AG09319 (cell line): ENCODE data around the gene PEX5.

Experiments used
- DNase-seq: peaks from one replicate; pipeline ENCODE4 v3.0.0-alpha.2; 2010; ENCODE audit warnings: low read depth; ENCODE audit errors: extremely low read depth
- TF ChIP-seq, protein P1 (sequence below): IDR thresholded peaks from 2 replicates; pipeline ENCODE4 v1.5.1; 2011; ENCODE audit warnings: low read depth, mild to moderate bottlenecking, inconsistent platforms, low read length, moderate library complexity

The PEX5 gene

DNA sequence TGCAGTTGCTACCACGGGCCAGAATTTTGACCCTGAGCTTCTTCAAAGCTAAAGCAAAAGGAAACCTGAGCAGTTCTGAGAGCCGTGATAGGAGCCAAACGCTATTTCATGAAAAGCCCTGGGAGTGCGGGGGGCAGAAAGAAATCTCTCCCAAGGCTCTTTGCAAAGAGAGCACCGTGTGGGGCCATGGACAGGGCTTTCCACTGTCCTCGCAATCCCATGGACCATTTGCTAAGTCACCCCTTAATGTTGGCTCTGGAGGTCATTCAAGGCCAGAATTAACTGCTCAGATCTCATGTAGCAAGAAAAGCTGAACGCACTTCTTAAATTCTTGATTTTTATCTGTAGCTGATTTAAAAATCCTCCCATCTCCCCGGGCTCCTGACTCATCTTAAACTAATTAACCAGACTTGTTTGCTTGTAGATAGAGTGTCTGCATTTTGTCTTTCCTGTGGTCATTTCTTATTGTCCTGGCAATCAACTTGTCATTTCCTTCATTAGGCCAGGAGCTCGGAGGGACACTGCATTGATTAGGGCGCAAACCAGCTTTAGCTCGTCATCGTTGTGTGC is 34.5 kb upstream of the PEX5 start:
- TF ChIP-seq, protein P1, sequence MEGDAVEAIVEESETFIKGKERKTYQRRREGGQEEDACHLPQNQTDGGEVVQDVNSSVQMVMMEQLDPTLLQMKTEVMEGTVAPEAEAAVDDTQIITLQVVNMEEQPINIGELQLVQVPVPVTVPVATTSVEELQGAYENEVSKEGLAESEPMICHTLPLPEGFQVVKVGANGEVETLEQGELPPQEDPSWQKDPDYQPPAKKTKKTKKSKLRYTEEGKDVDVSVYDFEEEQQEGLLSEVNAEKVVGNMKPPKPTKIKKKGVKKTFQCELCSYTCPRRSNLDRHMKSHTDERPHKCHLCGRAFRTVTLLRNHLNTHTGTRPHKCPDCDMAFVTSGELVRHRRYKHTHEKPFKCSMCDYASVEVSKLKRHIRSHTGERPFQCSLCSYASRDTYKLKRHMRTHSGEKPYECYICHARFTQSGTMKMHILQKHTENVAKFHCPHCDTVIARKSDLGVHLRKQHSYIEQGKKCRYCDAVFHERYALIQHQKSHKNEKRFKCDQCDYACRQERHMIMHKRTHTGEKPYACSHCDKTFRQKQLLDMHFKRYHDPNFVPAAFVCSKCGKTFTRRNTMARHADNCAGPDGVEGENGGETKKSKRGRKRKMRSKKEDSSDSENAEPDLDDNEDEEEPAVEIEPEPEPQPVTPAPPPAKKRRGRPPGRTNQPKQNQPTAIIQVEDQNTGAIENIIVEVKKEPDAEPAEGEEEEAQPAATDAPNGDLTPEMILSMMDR = no peak
- no peak for DNase-seq

DNA sequence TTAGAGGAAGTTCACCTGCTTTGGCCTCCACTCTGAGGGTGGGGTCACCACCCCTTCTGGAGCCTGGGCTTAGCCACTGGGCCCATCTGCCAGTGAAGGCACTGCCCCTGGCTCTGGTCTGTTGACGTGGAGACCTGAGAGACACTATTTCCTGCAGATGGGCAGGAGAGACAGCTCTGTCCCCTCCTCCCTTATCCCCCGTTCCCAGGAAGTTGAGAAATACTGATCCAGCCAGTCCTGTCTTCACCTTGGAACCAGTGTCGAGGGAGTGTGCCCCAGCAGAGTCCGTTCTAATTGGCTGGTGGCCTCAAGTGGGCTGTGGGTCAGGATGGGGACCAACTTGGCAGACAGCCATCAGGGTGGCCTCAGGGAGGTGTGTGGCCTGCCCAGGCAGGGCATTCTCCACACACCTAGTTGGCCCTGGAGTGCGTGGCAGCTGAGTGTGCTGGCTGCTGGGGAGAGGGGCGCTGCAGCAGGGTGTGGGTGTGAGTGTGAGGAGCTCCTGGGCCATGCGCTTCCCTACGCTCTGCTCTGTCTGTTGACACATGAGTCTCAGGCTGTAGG is 33.9 kb upstream of the PEX5 start:
- TF ChIP-seq, protein P1 = no peak
- DNase-seq = no peak

DNA sequence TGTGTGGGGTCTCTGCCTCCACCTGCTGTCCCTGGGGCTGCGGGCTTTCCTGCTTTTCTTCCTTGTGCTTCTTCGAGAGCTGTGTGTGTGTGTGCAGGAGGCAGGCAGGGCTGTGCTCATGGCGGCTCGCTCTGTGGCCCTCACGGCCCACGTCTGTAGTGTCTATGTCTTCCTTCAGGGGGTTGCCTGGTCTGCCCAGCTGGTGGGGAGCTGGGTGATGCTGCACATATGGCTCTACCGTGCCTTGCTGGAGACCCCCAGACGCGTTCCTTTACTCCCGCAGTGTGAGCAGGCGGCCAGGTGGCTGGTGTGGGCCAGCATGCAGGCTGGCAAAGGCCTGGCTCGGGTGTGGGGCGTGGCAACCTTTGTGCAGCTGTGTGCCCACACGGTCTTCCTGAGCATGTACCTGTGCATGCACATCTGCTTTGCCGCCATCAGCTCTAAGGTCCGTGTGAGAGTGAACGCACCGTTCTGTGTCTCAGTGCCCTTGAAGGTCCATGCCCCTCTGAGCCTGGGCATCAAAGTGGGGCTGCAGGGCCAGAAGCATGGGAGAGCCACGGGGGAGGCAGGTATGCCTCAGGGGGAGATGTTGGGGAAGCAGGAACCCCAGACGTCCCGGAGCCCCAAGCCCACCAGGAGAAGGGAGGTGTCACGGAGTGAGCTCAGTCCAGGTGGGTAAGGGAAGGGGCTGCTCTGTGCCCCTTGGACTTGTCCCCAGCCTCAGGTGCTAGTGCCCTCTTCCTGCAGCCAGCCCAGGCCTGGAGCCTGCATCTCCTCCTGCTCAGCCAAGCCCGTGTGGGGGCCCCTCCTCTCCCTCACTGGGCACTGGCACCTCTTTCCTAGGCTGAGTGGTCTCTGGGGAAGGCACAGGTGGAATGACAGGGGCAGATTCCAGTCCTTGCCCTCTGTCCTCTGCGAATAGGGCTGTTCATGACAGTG is 33.0 kb upstream of the PEX5 start:
- TF ChIP-seq, protein P1 = no peak
- DNase-seq = no peak

DNA sequence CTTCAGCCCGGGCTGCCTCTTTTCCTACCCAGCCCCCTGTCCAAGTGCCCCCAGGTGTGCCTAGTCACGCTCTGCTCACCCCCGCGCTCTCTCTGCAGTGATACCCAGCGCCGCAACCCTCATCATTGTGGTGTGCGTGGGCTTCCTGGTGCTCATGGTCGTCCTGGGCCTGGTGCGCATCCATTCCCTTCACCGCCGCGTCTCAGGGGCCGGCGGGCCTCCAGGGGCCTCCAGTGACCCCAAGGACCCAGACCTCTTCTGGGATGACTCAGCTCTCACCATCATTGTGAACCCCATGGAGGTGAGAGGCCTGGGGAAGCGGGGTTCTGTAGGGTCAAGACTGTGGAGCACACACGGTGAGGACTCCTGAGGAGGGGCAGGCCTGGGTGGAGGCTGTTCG is 32.1 kb upstream of the PEX5 start:
- TF ChIP-seq, protein P1 = no peak
- DNase-seq = no peak

DNA sequence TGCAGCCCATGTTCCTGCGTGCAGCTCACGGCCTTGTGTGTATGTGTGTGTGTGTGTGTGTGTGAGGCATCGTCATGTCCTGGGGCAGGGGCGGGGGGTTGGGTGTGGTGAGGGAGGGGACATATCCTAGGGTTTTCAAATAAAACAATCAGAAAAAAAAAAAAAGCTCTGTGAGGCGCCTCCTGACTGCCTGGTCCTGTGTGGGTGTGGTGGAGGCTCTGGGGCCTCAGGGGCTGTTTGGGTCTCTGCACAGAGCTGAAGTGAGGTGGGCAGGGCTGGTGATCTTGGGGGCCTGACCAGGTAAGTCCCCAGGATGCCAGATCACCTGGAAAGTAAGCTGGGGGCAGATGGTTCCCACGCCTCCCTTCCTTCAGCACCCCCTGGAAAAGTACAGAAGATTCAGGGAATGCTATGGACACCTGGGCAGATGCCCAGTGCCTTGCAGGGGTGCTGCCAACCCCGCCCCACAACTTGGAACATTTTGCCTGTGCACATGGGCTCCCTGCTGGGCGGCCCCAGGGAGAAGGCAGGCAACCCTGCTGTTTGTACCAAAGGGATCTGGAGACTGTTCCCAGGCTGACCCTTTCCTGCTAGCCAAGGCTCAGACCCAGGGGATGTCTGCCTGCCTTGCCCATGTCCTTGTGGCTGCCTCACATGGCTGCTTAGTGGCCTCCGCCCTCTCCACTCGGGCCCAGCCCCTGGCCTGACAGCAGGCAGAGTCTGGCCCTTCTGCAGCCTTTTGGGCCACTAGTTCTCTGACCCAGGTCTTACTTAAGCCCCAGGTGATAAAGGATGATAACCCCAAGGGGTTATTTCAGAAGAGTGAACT is 30.5 kb upstream of the PEX5 start:
- no peak for DNase-seq
- TF ChIP-seq, protein P1 = no peak

DNA sequence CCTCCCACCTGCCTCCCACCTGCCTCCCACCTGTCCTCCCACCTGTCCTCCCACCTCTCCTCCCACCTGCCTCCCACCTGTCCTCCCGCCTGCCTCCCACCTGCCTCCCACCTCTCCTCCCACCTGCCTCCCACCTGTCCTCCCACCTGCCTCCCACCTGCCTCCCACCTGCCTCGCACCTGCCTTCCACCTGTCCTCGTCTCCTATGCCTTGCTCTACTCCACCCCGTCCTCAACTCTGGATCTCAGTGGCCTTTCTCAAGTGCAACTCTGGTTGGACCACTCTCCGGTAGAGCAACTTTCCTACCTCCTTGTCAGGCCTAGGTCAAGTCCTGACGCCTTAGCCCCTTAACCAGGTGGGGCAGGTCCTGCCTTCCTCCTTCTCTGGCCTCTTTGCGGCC is 29.3 kb upstream of the PEX5 start:
- TF ChIP-seq, protein P1 = no peak
- no peak for DNase-seq
